Bone marrow (tissue), 2 donors: ENCODE data around the gene SPTBN1.
A peak's percentile ranks its signal among the peaks of the same experiment; 100 is the strongest.

ENCODE experiments used
- DNase-seq, 2 donors: peaks; one replicate each; lab custom pipeline; 2025; lab: John Stamatoyannopoulos, UW

Gene SPTBN1

DNA sequence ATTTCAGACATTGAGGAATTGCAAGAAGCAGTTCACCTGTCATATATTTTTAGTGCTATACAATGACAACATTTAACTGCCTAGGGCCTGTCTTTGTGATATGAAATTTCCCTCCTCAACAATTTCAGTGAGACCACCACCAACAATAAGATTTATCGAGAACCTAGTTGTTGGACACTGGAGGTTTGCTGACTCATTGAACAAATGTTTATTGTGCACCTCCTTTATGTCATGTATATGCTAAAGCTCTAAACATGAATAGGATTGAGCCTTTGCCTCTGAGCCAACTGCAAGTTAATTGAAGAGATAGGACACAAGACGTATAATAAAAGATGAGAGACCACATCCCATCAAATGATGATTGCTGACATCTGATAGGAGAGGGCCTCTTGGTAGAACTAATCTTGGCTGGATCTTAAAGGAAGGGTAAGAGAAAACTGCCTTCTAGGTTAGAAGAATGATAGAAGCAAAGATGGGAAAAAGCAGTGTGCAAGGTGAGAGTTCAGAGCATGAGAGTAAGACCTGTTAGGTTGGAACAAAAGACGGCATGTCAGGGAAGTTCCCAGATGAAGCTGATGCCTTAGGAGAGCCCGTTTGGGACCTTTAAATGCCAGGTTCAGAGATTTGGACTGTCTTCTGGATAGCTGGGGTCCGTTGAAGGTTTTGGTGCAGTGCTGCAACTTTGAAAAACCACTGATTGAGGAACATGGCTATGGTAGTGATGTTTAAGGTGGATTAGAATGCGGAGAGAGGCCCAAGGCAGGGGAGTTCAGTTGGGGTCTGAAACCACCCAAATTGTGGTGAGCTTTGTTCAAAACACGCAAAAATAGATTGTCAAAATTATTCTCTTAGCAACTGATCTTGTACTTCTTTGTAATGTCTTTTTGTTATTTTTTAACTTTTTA is 134.3 kb downstream of the SPTBN1 start:
- no peak for DNase-seq

DNA sequence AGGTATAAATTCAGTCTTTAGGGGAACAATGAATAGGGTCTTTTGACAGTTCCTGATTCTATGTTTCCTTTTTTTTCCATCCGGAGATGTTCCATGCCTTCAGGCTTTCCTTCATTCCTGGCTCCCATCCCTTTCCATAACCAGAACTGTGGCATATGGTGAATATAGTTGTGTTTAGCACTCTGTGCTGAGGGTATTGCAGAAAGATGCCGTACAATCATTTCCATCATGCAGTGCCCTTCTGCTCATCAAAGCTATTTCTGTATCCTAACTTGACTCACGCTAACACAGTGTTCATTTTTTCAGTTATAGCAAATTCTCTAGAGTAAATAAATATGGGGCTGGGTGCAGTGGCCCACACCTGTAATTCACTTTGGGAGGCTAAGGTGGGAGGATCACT is 135.4 kb downstream of the SPTBN1 start:
- DNase-seq, result no peak

DNA sequence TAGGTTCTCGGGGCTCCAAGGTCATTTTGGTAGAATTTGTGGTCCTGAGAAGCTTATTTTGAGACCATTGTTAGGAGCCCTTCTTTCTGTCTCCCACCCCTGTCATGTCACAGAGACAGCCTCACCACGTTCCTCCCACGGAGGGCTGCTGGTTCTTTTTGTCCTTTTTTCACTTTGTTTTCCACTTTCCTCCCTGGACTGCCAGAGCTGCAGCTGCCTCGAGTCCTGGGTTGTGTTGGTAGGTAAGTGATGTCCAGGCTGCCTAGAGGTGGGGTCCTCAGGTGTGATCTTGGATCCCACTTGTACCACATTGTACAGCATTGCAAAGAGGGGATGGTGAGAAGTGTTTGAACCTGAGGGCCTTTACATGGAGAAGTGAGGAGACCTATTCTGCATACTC is 137.1 kb downstream of the SPTBN1 start:
- no peak for DNase-seq

DNA sequence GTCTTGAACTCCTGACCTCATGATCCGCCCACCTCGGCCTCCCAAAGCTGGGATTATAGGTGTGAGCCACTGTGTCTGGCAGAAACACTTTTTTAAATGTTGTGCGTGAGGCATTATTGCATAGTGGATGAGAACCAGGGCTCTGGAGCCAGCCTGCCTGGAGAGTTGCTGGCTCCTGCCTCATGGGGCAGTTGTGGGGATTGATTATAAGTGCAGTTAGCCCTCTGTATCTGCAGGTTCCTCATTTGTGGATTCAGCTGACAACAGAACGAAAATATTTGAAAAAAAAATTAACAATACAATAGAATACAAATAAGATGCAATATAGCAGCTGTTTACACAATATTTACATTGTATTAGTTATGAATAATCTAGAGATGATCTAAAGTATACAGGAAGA is 137.9 kb downstream of the SPTBN1 start:
- no peak for DNase-seq

DNA sequence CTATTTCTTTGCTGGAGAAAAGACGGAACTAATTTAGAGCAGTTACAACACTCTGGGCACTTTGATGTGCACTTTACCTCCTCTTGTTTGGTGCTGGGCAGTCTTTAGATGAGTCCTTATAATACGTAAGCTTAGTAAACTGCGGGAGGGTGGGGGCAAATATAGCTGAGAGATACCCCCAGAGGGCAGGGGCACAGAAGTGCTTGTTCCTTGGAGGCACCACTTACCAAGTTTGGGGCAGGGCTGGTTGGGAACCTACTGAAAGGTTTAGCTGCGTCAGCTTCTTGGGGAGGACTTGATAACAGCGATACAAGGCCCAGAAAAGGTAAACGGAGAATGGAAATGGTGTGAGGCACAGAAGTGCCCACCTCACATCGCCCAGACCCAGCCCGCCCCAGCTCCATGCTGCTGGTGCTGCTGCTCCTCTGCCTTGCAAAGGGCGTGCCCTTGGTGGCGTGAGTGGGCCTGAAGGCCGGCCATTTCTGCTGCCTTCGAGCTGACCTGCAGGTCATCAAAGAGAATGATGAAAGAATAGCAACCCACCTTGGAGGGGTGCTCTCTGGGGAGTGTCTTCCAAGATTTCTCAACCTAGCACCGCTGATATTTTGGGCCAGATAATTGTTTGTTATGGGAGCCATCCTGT is 139.2 kb downstream of the SPTBN1 start:
- no peak for DNase-seq

DNA sequence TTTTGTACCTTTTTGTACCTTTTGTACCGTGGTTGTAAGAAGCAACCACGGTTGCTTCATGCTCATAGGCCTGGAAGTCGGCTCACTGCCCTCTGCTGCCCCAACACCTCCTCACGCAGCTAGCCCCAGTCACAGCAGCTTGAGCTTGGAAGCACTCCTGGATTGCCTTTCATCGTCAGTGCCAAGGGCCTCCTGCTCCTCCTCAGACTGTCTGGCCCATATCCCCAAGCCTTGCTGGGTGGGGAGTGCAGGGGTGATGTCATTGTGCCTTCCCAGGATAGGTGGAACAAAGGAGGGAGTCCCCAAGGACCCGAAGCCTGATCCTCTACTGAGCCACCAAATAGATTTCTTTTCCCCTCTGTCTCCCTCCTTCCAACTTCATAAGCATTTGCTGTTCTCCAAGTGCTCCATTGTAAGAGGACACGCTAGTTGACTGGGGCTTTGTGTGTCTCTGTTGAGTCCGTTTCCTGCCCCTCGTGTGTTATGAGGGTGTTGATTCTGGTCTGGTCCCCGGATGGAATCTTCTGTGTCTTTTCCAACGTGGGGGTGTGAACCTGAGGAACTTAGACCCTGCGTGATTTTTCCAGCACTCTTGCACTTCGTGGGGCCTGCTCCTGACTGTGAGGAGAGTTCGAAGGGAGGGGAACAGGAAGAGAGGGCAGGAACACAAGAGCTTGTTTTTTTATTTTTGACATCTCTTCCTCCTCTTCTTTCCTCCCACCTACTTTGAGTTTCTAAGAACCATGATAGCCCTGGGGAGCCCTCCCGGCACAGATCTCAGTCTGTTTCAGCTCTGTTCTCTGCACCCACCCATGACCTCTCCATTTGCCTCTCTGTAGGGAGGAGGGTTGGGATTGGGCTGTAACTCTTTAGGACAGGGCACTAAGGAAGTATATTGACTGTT is 140.1 kb downstream of the SPTBN1 start:
- DNase-seq, result peak in 1 of 2 donors; percentile 47

DNA sequence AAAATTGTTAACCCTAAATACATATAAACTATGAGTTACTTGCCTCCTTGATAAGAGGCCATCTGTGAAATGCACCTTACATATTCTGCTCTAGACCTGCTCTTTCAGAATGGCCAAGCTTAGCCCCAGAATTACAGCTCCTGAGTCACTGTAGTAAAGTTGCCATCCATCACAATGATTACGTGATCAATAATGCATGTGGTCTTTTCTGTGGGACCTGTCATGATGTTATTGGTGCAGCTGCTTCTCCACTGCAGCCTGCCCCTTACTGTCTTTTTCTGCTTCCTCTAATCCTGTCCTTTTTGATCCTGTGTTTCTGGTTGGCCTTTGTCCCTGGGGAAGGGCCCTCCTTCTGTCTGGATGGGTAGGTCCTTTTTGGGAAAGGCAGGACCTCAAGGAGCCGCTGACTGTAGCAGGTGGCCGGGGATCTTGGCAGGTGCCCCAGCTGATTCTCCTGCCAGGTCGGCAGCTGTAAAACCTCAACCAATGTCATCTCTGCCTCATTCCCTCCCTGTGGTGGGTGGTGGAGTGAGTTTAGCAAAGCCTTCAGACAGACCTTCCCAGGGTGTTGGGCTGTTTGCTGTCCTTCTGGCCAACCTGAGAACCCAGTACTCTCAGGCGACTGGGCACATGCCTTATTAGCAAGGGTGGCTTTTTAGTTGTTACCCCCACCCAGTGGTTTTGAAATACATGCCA is 141.2 kb downstream of the SPTBN1 start:
- DNase-seq, result no peak

DNA sequence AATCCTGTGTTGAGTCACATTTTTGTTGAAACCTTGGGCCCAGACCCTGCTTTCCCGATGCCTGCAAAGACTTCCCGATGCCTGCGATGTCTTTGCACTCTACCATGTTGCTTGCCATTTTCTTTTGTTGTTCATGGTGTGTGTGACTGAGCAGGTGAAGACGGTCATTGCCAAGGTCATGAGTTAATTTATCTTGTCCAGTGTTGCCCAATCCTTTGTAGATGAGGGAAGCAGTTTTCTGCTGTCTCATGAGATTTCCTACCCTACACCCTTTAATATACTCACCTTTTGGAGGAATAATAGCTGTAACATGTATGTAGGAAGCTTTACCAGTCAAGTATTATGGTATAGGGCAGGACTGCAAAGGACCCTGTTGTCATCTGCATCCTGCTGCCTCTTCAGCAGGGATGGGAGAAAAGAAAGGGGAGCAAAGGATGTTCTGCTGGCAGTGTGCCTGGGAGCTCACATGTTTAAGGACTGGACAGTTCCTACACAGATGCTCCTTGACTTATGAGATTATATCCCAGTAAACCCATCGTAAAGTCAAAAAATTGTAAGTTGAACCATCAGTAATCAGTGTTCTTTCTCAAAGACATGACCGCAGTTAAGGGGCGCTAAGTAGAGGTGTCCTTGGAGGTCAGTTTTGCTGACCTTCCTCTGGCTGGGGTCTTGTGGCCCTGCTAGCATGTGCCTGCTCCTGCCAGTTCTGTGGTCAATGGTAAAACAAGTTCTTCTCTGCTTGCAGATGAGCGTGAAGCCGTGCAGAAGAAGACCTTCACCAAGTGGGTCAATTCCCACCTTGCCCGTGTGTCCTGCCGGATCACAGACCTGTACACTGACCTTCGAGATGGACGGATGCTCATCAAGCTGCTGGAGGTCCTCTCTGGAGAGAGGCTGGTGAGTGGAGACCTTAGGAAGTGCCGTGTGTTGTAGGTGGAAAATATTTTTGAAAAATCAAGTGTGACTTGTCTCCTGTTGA is 142.5 kb downstream of the SPTBN1 start:
- no peak for DNase-seq

DNA sequence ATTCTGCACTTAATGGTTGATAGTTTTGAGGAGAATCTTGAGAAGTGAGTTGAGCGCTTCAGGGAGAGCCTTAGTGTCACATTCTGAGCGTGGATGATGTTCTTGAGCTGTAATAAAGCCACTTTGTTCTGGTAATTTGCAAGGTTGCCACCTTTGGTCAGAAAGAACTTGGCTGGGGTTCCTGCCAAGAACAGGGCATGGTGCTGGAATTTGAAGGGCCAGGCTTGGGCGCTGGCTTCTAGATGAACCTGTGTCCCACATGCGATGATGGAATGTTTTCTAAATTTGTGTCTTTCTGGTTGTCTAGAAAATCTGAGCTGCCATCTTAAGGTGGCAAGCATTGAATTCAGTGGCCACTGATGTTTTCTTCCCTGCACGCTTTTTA is 143.2 kb downstream of the SPTBN1 start:
- no peak for DNase-seq

- no peak for DNase-seq
Measured at GRCh38 chr2:54599914-54600313, 143.8 kb downstream of the SPTBN1 start.

GRCh38 chr2:54601339-54601738 is 145.2 kb downstream of the SPTBN1 start:
- no peak for DNase-seq

DNA sequence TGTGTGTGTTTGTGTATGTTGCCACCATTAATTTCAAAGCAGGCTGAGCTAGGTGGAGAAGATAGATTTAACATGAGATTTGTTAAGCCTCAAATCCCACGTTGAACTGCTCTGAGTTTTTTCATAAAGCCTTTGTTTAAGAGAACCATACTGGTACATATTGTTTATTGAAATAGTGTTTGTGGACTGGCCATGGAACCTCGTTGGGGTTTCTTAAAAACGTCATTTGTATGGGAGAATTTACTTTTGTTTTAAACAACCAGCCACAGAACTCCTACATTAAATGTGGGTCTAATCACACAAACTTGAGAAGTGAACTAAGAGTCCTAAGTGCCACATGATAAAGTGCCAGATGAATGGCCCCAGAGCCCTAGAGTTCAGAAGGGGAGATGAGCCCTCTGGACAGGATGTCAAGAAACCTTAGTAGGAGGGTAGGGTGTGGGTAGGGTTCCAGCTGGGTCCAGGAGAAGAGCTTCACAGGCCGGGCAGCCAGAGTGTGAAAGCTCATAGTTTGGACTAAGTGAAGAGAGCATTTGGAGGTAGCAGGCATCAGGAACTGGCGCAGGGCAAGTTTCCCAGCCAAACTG is 146.7 kb downstream of the SPTBN1 start:
- no peak for DNase-seq

- no peak for DNase-seq
Measured at GRCh38 chr2:54603357-54603756, 147.2 kb downstream of the SPTBN1 start.

DNA sequence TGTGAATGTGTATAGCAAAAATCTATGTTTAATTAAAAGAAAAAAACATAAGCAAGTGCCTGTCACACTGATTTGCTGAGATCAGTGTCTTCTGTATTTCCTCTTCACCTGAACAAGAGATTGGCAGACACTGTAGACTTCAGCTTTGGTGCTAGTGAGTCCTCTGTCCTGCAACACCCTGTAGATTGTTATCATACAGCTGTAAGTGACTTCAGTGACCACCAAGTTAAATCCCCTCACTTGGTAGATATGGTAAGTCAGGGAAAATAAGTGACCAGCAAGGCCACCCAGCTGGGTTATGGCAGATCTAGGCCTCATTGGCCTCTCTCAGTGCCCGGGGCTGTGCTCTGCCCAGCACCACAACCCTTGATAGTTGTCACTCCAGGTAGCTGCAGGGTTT is 147.7 kb downstream of the SPTBN1 start:
- no peak for DNase-seq

DNA sequence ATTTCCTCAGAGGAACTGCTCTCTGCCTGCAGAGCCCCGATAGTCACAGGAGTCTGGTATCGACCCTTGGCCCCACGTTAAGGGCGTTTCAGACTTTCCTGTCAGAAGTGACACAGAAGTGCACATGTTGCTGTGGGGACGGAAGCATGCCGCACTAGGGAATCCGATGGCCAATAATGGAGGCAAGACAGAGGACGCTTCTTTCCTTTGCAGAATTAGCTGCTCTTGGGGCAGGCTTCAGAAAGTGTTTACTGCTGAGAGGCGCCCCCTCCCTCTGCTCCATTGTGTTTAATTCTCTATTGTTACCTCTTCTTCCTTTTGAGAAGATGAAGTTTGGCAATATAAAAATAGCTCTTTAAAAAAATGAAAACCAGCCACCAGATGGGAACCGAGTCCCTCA is 148.7 kb downstream of the SPTBN1 start:
- peak in 1 of 2 donors; percentile 68 for DNase-seq

DNA sequence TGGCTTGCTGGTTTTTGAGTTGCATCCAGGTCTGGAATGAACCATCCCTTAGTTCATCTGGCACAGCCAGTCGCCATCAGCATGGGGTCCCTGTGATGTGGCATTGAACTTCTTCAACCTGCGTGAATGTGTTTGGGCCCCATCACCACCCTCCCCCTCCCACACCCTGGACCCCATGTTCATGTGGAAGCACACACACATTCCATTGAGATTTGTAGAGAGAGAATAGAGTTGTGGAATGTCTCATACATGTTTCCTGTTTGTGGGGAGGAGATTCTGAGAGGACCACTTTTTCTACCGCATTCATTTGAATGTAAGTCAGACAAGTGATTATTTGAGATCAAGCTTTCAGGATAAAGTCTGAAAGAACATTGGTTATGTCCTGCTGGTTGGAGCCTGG is 149.7 kb downstream of the SPTBN1 start:
- no peak for DNase-seq

DNA sequence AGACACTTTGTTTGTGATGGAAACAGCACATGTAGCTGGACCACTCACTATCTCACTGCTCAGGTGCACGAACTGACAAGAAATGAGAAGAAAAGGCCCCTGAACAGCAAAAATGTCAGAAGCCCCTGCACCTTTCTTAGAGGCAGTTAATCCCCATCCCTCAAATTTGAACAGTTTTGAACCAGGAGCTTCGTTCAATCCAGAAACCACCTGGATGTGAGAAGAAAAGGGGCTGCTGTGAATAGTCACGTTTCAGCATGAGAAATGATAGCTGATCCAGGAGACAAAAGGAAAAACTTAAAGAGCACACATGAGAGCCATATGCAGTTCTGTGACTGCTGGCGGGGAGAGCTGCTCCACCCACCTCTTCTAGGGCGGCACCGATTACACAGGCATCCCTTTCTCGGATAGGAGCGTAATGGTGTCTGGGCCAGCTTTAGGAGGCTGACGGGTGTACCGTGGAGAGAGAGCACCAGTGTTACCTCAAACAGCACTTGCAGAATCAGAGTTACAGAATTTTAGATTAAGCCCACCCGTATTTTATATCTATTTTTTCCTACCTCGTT is 150.3 kb downstream of the SPTBN1 start:
- no peak for DNase-seq

- no peak for DNase-seq
Measured at GRCh38 chr2:54608224-54608623, 152.1 kb downstream of the SPTBN1 start.

GRCh38 chr2:54609241-54609640 is 153.1 kb downstream of the SPTBN1 start:
- no peak for DNase-seq

DNA sequence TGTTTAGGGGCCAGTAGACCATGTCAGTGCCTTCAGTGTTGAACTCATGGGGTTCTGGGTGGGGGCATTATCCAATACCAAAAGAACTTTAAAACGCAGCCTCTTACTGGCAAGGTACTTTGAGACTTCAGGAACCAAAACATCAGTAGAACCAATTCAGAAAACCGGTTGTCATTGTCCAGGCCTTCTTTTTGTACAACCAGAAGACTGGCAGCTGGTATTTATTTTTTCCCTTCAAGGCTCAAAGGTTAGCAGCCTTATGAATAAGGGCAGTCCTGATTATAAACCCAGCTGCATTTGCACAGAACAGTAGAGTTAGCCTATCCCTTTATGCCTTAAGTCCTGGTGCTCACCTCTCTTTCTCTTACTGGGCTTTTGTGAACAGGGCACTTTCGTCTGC is 153.5 kb downstream of the SPTBN1 start:
- no peak for DNase-seq
